CD14-positive monocyte (primary cell): ENCODE data around the gene HOXB5. TPM values are rescaled to one million over a fixed set of nuclear protein-coding genes. Genes with fewer than 3 reads are reported as not detected.

ENCODE experiments used
- DNase-seq, 3 donors: peaks; one replicate each; pipeline ENCODE4 v3.0.0-alpha.2; 2011 to 2022
- H2AFZ ChIP-seq: 2 replicates; pipeline ENCODE4 v1.6.0; 2012; ENCODE audit warnings: mild to moderate bottlenecking, low read depth, low read length, inconsistent platforms; ENCODE audit not compliant: insufficient read depth, poor library complexity, severe bottlenecking
- H3K27ac ChIP-seq, 2 donors: 1 replicate in 1 of 2; 2 replicates in 1 of 2; pipeline ENCODE4 v1.5.1; 2012 to 2013; ENCODE audit warnings: low read length in 2 of 2, control low read depth in 1 of 2, inconsistent platforms in 1 of 2, low read depth in 1 of 2, mild to moderate bottlenecking in 1 of 2
- H3K27me3 ChIP-seq, 2 donors: one replicate each; pipeline versions ENCODE4 v1.6.0 to v1.6.1; 2011 to 2013; ENCODE audit warnings: low read length in 2 of 2; ENCODE audit not compliant: control insufficient read depth in 2 of 2, insufficient read depth in 2 of 2
- H3K36me3 ChIP-seq, 2 donors: replicated peaks in 1 of 2; 1 replicate in 1 of 2; 2 replicates in 1 of 2; pipeline versions ENCODE4 v1.5.1 to v1.6.1; 2012 to 2013; ENCODE audit warnings: low read length in 2 of 2, control low read depth in 1 of 2, inconsistent platforms in 1 of 2, mild to moderate bottlenecking in 1 of 2; ENCODE audit not compliant: insufficient read depth in 2 of 2, control insufficient read depth in 1 of 2
- H3K4me1 ChIP-seq, 2 donors: 1 replicate in 1 of 2; 2 replicates in 1 of 2; pipeline versions ENCODE4 v1.5.1 to v1.6.1; 2012 to 2013; ENCODE audit warnings: low read length in 2 of 2, control low read depth in 1 of 2, inconsistent platforms in 1 of 2, mild to moderate bottlenecking in 1 of 2, moderate library complexity in 1 of 2; ENCODE audit not compliant: insufficient read depth in 2 of 2, control insufficient read depth in 1 of 2
- H3K4me2 ChIP-seq: replicated peaks from 2 replicates; pipeline ENCODE3; 2012; ENCODE audit warnings: low read length, moderate library complexity, mild to moderate bottlenecking; ENCODE audit not compliant: poor library complexity, severe bottlenecking; ENCODE audit errors: extremely low read depth
- H3K4me3 ChIP-seq, 3 experiments: fragments of 200-600 bp in 1 of 3; sonication (generic) in 1 of 3; replicated peaks in 1 of 3; 1 replicate in 2 of 3; 2 replicates in 1 of 3; pipeline ENCODE4 v1.5.1; 2011 to 2013; ENCODE audit warnings: low read length in 3 of 3, mild to moderate bottlenecking in 3 of 3, control low read depth in 2 of 3, low read depth in 2 of 3, inconsistent platforms in 1 of 3, moderate library complexity in 1 of 3
- H3K79me2 ChIP-seq: 2 replicates; pipeline ENCODE4 v1.6.0; 2012; ENCODE audit warnings: mild to moderate bottlenecking, control low read depth, inconsistent platforms, low read length, moderate library complexity; ENCODE audit not compliant: insufficient read depth
- H3K9ac ChIP-seq: 2 replicates; pipeline ENCODE4 v1.6.0; 2017; ENCODE audit warnings: low read length, mild to moderate bottlenecking; ENCODE audit not compliant: insufficient read depth, poor library complexity, severe bottlenecking
- H3K9me3 ChIP-seq, 2 donors: replicated peaks in 1 of 2; 1 replicate in 1 of 2; 2 replicates in 1 of 2; pipeline versions ENCODE4 v1.5.1 to v1.6.1; 2012 to 2013; ENCODE audit warnings: low read length in 2 of 2, control low read depth in 1 of 2; ENCODE audit not compliant: control insufficient read depth in 1 of 2, insufficient read depth in 1 of 2
- H4K20me1 ChIP-seq: 2 replicates; pipeline ENCODE4 v1.6.0; 2012; ENCODE audit warnings: mild to moderate bottlenecking, low read length, control low read depth, moderate library complexity; ENCODE audit not compliant: insufficient read depth
- H3K27ac Mint-ChIP-seq, 7 donors: one replicate each; pipeline ENCODE4 v1.8.0; 2020; ENCODE audit warnings: mild to moderate bottlenecking in 7 of 7, mixed read lengths in 7 of 7, moderate library complexity in 6 of 7, inconsistent platforms in 2 of 7
- H3K27me3 Mint-ChIP-seq, 3 donors: one replicate each; pipeline ENCODE4 v1.8.0; 2021 to 2022; ENCODE audit warnings: low read depth in 3 of 3, mild to moderate bottlenecking in 3 of 3, mixed read lengths in 3 of 3, moderate library complexity in 3 of 3, inconsistent platforms in 1 of 3
- H3K36me3 Mint-ChIP-seq, 2 donors: one replicate each; pipeline ENCODE4 v1.8.0; 2020; ENCODE audit warnings: mixed read lengths in 2 of 2, inconsistent platforms in 1 of 2, mild to moderate bottlenecking in 1 of 2
- H3K4me1 Mint-ChIP-seq: one replicate; pipeline ENCODE4 v1.8.0; 2020; ENCODE audit warnings: mild to moderate bottlenecking, mixed read lengths
- H3K4me3 Mint-ChIP-seq, 2 donors: one replicate each; pipeline ENCODE4 v1.8.0; 2020; ENCODE audit warnings: mild to moderate bottlenecking in 2 of 2, mixed read lengths in 2 of 2, moderate library complexity in 1 of 2
- H3K9me3 Mint-ChIP-seq, 7 donors: one replicate each; pipeline ENCODE4 v1.8.0; 2020 to 2022; ENCODE audit warnings: mixed read lengths in 7 of 7, mild to moderate bottlenecking in 6 of 7, moderate library complexity in 6 of 7, inconsistent platforms in 2 of 7
- WGBS: methylation state at CpG from one replicate; pipeline ENCODE4 v1.1.5; 2013; ENCODE audit warnings: missing lambda C conversion rate; ENCODE audit not compliant: insufficient coverage; 5-methylcytosine and 5-hydroxymethylcytosine counted together
- intact Hi-C, 2 donors: fragments of 100-400 bp; cut with micrococcal nuclease; formaldehyde crosslinking; loops; one replicate each; pipeline versions ENCODE4 v1.15.0 to v1.15.1; 2023
- polyA plus RNA-seq, 3 donors: library from polyadenylated mRNA; depleted of rRNA in 1 of 3; unstranded in 2 of 3; stranded (reverse) in 1 of 3; fragments of 300-500 nt in 2 of 3; fragments of >200 nt in 1 of 3; fragmentation: Illumina TruSeq in 2 of 3; gene quantifications; 1 replicate in 2 of 3; 2 replicates in 1 of 3; pipeline ENCODE4 v1.2.3, GENCODE V29; 2012 to 2021
- TF ChIP-seq, protein P1 (sequence below): fragments of 200-600 bp; IDR thresholded peaks from one replicate; pipeline ENCODE4 v1.8.0; 2022; ENCODE audit warnings: antibody characterized with exemption, mild to moderate bottlenecking

HOXB5 gene
- polyA plus RNA-seq, 3 donors, result not detected

DNA sequence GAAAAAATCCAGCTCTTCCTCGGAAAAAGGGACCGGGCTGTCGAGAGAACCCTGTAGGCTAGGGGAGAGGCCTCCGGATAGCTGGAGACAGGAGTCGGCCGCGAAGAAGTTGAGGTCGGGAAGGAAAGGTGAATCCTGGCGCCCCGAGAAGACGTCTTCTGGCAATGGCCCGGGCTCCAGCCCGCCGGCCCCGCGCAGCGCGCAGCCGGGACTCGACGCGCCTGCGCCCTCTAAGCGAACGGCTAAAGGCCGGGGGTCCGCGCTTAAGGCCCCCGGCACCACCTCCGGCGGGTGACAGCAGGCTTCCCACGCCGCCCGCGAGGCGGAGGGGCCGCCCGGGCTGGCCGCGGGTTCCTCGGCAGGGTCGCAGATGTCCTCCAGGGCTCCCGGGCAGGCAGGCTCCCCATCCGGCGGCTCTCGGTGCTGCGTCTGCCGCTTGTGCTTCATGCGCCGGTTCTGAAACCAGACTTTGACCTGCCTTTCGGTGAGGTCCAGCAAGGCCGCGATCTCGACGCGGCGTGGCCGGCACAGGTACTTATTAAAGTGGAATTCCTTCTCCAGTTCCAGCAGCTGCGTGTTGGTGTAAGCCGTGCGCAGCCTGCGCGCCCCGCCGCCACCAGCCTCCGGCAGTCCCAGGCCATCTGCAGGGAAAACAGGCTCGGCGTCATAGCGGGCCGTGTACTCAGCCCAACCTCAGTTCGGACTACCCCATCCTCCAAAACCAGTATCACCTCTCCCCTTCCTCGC lies 50.3 kb downstream of the HOXB5 start:
- no peaks in the 10 kb centered on the region for H3K36me3 ChIP-seq
- H3K4me3 ChIP-seq, result peak overlapping the region; percentile 57 to 83 (median 62)
- H3K27me3 ChIP-seq, result peaks cover 40 to 86% of the 10 kb centered on the region in 2 donors
- peaks cover 58% of the 10 kb centered on the region for H3K4me1 Mint-ChIP-seq
- H3K4me1 ChIP-seq, result peaks cover 38 to 51% of the 10 kb centered on the region in 2 donors
- no peaks in the 10 kb centered on the region for H3K9me3 ChIP-seq
- H3K27ac Mint-ChIP-seq, result peak overlapping the region in 3 of 7 donors; percentile 46 to 76 (median 67)
- DNase-seq, result peak; percentile 27 to 37 (median 32)
- no peaks in the 10 kb centered on the region for H3K79me2 ChIP-seq
- peaks cover 82 to 89% (median 89%) of the 10 kb centered on the region in 3 donors for H3K27me3 Mint-ChIP-seq
- peak overlapping the region; percentile 57 for H3K9ac ChIP-seq
- peaks cover 5 to 17% of the 10 kb centered on the region in 2 donors for H3K36me3 Mint-ChIP-seq
- H2AFZ ChIP-seq, result peak overlapping the region; percentile 97
- TF ChIP-seq, protein P1, sequence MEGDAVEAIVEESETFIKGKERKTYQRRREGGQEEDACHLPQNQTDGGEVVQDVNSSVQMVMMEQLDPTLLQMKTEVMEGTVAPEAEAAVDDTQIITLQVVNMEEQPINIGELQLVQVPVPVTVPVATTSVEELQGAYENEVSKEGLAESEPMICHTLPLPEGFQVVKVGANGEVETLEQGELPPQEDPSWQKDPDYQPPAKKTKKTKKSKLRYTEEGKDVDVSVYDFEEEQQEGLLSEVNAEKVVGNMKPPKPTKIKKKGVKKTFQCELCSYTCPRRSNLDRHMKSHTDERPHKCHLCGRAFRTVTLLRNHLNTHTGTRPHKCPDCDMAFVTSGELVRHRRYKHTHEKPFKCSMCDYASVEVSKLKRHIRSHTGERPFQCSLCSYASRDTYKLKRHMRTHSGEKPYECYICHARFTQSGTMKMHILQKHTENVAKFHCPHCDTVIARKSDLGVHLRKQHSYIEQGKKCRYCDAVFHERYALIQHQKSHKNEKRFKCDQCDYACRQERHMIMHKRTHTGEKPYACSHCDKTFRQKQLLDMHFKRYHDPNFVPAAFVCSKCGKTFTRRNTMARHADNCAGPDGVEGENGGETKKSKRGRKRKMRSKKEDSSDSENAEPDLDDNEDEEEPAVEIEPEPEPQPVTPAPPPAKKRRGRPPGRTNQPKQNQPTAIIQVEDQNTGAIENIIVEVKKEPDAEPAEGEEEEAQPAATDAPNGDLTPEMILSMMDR, result no peak
- peaks cover 0 to 30% (median 18%) of the 10 kb centered on the region in 7 donors for H3K9me3 Mint-ChIP-seq
- H3K4me2 ChIP-seq, result peak overlapping the region; percentile 73
- peak overlapping the region; percentile 11 to 42 for H3K27ac ChIP-seq
- intact Hi-C loops, result no loop called here
- no peaks in the 10 kb centered on the region for H4K20me1 ChIP-seq
- under 1% methylated on average over 72 of the region's 72 CpGs for WGBS
- H3K4me3 Mint-ChIP-seq, result peak overlapping the region; percentile 81 to 93

GRCh38 chr17:48542698-48543106 lies 50.9 kb downstream of the HOXB5 start:
- Histone ChIP-seq H3K79me2 (no peaks in the 10 kb centered on the region), H3K4me1 (peaks cover 33 to 46% of the 10 kb centered on the region in 2 donors), H3K36me3 (no peaks in the 10 kb centered on the region), H3K9ac (peak overlapping the region; percentile 57), H3K4me2 (peak overlapping the region; percentile 73), H3K4me3 (peak overlapping the region; percentile 62 to 83 (median 68)), H3K9me3 (no peaks in the 10 kb centered on the region), H3K27ac (peak overlapping the region in 1 of 2 donors; percentile 42), H4K20me1 (no peaks in the 10 kb centered on the region), H3K27me3 (peaks cover 40 to 82% of the 10 kb centered on the region in 2 donors), H2AFZ (peak overlapping the region; percentile 97)
- TF ChIP-seq, protein P1, result no peak
- 0% methylated on average over 7 of the region's 12 CpGs for WGBS
- H3K4me3 Mint-ChIP-seq, result peak overlapping the region; percentile 81 to 93
- DNase-seq, result no peak
- peaks cover 77 to 85% (median 83%) of the 10 kb centered on the region in 3 donors for H3K27me3 Mint-ChIP-seq
- H3K4me1 Mint-ChIP-seq, result peaks cover 52% of the 10 kb centered on the region
- H3K9me3 Mint-ChIP-seq, result peaks cover 0 to 30% (median 18%) of the 10 kb centered on the region in 7 donors
- H3K27ac Mint-ChIP-seq, result peak overlapping the region in 2 of 7 donors; percentile 7 to 12
- peaks cover 5 to 17% of the 10 kb centered on the region in 2 donors for H3K36me3 Mint-ChIP-seq
- intact Hi-C loops, result no loop called here
